IMR-90 (cell line): ENCODE measurements around the gene TRAPPC14. TPM values are rescaled to one million over a fixed set of nuclear protein-coding genes. Genes with fewer than 3 reads are reported as not detected.

Experiments used
- CEBPB ChIP-seq: IDR thresholded peaks from 2 replicates; pipeline ENCODE4 v1.6.1; 2012; ENCODE audit warnings: low read depth, low read length, improper control_type of control experiment
- NFE2L2 ChIP-seq: fragments of 150-350 bp; IDR thresholded peaks from 2 replicates; pipeline ENCODE4 v1.6.1; 2016; ENCODE audit warnings: low read depth, mild to moderate bottlenecking, low read length
- RAD21 ChIP-seq: IDR thresholded peaks from 2 replicates; pipeline ENCODE4 v1.6.1; 2012; ENCODE audit warnings: low read length, improper control_type of control experiment
- polyA plus RNA-seq, 3 experiments: library from polyadenylated mRNA; depleted of rRNA; stranded (reverse); fragments of >200 nt; gene quantifications; 2 replicates each; pipeline ENCODE4 v1.2.3, GENCODE V29; 2012; ENCODE audit warnings: low replicate concordance in 1 of 3
- total RNA-seq: library from RNA; depleted of rRNA; stranded (reverse); fragments of >200 nt; gene quantifications from 2 replicates; pipeline ENCODE4 v1.2.3, GENCODE V29; 2012
- TF ChIP-seq, protein P1 (sequence below): fragments of 150-350 bp; IDR thresholded peaks from 2 replicates; pipeline ENCODE4 v1.6.1; 2016; ENCODE audit warnings: low read depth, mild to moderate bottlenecking, low read length, moderate library complexity, borderline replicate concordance

TRAPPC14 gene
- total and polyA plus RNA-seq, 2 of the 4 experiments (the other 2 are of a cell fraction): 4.5 to 15.9 TPM

DNA sequence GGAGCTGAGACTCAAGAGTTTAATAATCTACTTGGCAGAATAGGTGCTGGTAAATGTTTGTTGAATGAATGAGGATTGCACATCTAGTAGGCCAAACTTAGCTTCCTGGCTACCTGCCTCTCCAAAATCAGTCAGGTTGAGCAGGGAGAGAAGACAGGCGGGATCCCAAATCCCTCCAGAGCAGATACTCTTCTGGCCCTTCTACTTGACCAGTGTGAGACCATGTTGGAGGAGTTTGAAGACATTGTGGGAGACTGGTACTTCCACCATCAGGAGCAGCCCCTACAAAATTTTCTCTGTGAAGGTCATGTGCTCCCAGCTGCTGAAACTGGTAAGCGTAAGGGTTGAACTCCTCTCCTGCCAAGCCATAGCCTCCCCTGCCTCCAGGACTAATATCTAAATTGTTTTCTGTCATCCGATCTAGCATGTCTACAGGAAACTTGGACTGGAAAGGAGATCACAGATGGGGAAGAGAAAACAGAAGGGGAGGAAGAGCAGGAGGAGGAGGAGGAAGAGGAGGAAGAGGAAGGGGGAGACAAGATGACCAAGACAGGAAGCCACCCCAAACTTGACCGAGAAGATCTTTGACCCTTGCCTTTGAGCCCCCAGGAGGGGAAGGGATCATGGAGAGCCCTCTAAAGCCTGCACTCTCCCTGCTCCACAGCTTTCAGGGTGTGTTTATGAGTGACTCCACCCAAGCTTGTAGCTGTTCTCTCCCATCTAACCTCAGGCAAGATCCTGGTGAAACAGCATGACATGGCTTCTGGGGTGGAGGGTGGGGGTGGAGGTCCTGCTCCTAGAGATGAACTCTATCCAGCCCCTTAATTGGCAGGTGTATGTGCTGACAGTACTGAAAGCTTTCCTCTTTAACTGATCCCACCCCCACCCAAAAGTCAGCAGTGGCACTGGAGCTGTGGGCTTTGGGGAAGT, 34.0 kb downstream of the TRAPPC14 start (continued):
- TF ChIP-seq RAD21: no peak
- TF ChIP-seq, protein P1, sequence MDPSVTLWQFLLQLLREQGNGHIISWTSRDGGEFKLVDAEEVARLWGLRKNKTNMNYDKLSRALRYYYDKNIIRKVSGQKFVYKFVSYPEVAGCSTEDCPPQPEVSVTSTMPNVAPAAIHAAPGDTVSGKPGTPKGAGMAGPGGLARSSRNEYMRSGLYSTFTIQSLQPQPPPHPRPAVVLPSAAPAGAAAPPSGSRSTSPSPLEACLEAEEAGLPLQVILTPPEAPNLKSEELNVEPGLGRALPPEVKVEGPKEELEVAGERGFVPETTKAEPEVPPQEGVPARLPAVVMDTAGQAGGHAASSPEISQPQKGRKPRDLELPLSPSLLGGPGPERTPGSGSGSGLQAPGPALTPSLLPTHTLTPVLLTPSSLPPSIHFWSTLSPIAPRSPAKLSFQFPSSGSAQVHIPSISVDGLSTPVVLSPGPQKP: no peak
- no peak for TF ChIP-seq NFE2L2
- no peak for TF ChIP-seq CEBPB
